ENCODE results near the gene SVOP. TPM values are rescaled to one million over a fixed set of nuclear protein-coding genes. Genes with fewer than 3 reads are reported as not detected.

SVOP gene
- polyA plus RNA-seq, 2 of the 4 experiments (the other 2 are of a cell fraction), result not detected

DNA sequence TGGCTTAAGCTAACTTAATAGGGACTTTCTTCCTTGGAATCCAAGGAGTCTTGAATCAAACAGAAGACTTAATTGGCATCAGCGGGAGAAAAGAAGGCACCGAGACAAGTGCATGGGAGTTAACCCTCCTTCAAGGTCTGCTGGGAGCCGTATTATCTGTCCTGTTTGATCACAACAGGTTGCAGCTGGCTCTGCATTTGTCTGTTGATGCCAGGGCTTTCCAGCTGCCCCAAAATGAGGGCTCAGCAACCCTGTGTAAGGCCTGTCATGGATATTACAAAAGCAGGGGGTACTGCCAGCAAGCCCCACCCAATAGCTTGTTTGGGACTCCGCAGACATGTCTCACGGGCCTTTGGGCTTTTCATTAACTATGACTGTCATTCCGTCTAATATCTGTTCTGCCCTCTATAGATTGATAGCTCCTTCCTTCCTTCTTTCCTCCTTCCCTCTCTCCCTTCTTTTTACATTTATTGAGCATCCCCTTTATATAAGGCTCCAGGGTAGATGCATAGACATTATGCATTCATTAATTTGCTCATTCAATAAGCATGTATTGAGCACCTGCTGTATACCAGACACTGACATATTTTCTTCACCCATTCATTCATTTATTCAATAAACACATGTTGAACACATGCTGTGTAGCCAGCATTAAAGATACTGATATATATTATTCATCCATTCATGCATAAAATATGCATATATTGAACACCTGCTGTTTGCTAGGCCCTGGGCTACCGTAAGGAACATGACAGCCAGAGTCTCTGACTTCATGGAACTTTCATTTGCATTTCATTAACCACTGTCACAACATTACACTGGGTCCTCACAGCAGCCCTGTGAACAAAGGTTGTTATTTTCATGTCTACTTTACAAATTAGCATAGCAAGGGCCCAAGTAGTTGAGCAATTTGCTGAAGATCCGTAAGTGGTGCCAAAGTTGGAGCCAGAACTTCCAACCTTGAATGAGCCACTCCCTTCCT is 56.2 kb downstream of the SVOP start:
- H3K4me1 ChIP-seq, result no peaks in the 10 kb centered on the region
- no peaks in the 10 kb centered on the region for H3K9me3 ChIP-seq
- ChIA-PET POLR2A (no interaction called here), CTCF (interaction anchor here (1.3 kb wide), 1 partner anchor 14 kb away, joined by 7 read pairs; no protein-coding TSS in a partner anchor)
- no peak for FAIRE-seq
- no peak overlapping the region for H3K4me3 ChIP-seq
- 50% methylated on average over 8 of the region's 8 CpGs for WGBS (ENCODE audit: missing lambda C conversion rate)
- no peak overlapping the region for H3K4me2 ChIP-seq
- no peak overlapping the region for H3K27ac ChIP-seq
- ATAC-seq, result 0 out of 6 replicates have a peak, but pooled peaks of 1 of the 2 experiments have one; percentile 34
- no peak for DNase-seq (ENCODE audit: low read depth in 1 of 2, low spot score in 1 of 2)
- TF ChIP-seq HOXB5 (CRISPR knock-in tag; IDR thresholded peaks at IDR 0.05) (no peak), EHF (CRISPR knock-in tag; IDR thresholded peaks at IDR 0.05) (no peak), RNF2 (IDR thresholded peaks at IDR 0.05; ENCODE audit: borderline replicate concordance, low read depth) (no peak), RAD21 (conservative IDR thresholded peaks at IDR 0.05 in 1 of 2, IDR thresholded peaks at IDR 0.05 in 1 of 2) (no peak), JUN (IDR thresholded peaks at IDR 0.05) (no peak), SREBF2 (IDR thresholded peaks at IDR 0.05) (no peak), CBX2 (IDR thresholded peaks at IDR 0.05; ENCODE audit: borderline replicate concordance, low read depth) (no peak)
- TF ChIP-seq, protein P1, sequence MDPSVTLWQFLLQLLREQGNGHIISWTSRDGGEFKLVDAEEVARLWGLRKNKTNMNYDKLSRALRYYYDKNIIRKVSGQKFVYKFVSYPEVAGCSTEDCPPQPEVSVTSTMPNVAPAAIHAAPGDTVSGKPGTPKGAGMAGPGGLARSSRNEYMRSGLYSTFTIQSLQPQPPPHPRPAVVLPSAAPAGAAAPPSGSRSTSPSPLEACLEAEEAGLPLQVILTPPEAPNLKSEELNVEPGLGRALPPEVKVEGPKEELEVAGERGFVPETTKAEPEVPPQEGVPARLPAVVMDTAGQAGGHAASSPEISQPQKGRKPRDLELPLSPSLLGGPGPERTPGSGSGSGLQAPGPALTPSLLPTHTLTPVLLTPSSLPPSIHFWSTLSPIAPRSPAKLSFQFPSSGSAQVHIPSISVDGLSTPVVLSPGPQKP (IDR thresholded peaks at IDR 0.05; ENCODE audit: low read depth, low read length), result no peak

DNA sequence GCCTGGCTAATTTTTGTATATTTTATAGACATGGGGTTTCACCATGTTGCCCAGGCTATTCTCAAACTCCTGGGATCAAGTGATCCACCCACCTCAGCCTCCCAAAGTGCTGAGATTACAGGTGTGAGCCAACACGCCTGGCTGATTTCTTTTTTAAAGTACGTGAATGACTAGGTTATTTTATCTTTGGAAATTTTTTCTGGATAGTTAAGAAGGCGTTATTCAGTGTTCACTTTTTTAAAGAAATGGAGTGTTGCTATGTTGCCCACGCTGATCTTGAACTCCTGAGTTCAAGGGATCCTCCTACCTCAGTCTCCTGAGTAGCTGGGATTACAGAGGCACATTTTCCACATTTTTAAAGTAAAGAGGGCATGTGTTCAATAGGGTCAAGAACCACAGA is 58.6 kb downstream of the SVOP start:
- no peak for ATAC-seq

More for the DNA sequence above, 58.6 kb downstream of the SVOP start:
- no peak for FAIRE-seq
- 53% methylated on average over 4 of the region's 4 CpGs for WGBS (ENCODE audit: missing lambda C conversion rate)
- CTCF ChIA-PET, result no interaction called here
- TF ChIP-seq, protein P1 (IDR thresholded peaks at IDR 0.05; ENCODE audit: low read depth, low read length), result no peak
- TF ChIP-seq CHD4 (IDR thresholded peaks at IDR 0.05; ENCODE audit: borderline replicate concordance) (no peak), GATA3 (IDR thresholded peaks at IDR 0.05; ENCODE audit: borderline replicate concordance) (no peak), KDM5A (IDR thresholded peaks at IDR 0.05) (no peak), NR3C1 (IDR thresholded peaks at IDR 0.05) (no peak), SREBF2 (IDR thresholded peaks at IDR 0.05) (no peak), TFCP2L1 (CRISPR knock-in tag; IDR thresholded peaks at IDR 0.05) (no peak), POLR2AphosphoS2 (conservative IDR thresholded peaks at IDR 0.05; ENCODE audit: low read length) (no peak)
- TF ChIP-seq, protein P2, sequence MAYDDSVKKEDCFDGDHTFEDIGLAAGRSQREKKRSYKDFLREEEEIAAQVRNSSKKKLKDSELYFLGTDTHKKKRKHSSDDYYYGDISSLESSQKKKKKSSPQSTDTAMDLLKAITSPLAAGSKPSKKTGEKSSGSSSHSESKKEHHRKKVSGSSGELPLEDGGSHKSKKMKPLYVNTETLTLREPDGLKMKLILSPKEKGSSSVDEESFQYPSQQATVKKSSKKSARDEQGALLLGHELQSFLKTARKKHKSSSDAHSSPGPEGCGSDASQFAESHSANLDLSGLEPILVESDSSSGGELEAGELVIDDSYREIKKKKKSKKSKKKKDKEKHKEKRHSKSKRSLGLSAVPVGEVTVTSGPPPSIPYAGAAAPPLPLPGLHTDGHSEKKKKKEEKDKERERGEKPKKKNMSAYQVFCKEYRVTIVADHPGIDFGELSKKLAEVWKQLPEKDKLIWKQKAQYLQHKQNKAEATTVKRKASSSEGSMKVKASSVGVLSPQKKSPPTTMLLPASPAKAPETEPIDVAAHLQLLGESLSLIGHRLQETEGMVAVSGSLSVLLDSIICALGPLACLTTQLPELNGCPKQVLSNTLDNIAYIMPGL (CRISPR knock-in tag; IDR thresholded peaks at IDR 0.05; ENCODE audit: borderline replicate concordance), result no peak
- TF ChIP-seq, protein P3, sequence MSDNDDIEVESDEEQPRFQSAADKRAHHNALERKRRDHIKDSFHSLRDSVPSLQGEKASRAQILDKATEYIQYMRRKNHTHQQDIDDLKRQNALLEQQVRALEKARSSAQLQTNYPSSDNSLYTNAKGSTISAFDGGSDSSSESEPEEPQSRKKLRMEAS (IDR thresholded peaks at IDR 0.05), result no peak
- Histone ChIP-seq H3K4me3 (no peak overlapping the region), H3K4me1 (no peaks in the 10 kb centered on the region), H3K4me2 (no peak overlapping the region), H3K27ac (no peak overlapping the region), H3K9me3 (no peaks in the 10 kb centered on the region)
- POLR2A ChIA-PET, result no interaction called here
- no peak for DNase-seq (ENCODE audit: low read depth in 1 of 2, low spot score in 1 of 2)
